Activated naive CD4-positive, alpha-beta T cell treated with anti-CD3 and anti-CD28 coated beads, Interleukin-2, amount 50 U/mL, for 72 hours (primary cell): Measurements from ENCODE around the gene MYMX. TPM values are rescaled to one million over a fixed set of nuclear protein-coding genes. Genes with fewer than 3 reads are reported as not detected.

Experiments
- ATAC-seq, 2 donors: fragments of 150-1000 bp; cut with Tn5 transposase; 2 replicates each; pipeline ENCODE4 v1.10.0; 2021; ENCODE audit warnings: mild to moderate bottlenecking in 2 of 2, moderate library complexity in 2 of 2
- DNase-seq, 2 donors: peaks; one replicate each; pipeline ENCODE4 v3.0.0; 2021 to 2022; ENCODE audit warnings: low spot score in 2 of 2
- H3K27ac Mint-ChIP-seq, 2 donors: one replicate each; pipeline ENCODE4 v1.8.0; 2022; ENCODE audit warnings: mild to moderate bottlenecking in 2 of 2, mixed read lengths in 2 of 2
- H3K36me3 Mint-ChIP-seq, 2 donors: one replicate each; pipeline ENCODE4 v1.8.0; 2022; ENCODE audit warnings: mixed read lengths in 2 of 2
- H3K9me3 Mint-ChIP-seq, 2 donors: one replicate each; pipeline ENCODE4 v1.8.0; 2022; ENCODE audit warnings: mixed read lengths in 2 of 2
- total RNA-seq, 2 donors: library from RNA; stranded (reverse); gene quantifications; one replicate each; pipeline ENCODE4 v1.2.3, GENCODE V29; 2022

MYMX gene
- total RNA-seq, 2 donors from 2014 or later, result not detected

DNA sequence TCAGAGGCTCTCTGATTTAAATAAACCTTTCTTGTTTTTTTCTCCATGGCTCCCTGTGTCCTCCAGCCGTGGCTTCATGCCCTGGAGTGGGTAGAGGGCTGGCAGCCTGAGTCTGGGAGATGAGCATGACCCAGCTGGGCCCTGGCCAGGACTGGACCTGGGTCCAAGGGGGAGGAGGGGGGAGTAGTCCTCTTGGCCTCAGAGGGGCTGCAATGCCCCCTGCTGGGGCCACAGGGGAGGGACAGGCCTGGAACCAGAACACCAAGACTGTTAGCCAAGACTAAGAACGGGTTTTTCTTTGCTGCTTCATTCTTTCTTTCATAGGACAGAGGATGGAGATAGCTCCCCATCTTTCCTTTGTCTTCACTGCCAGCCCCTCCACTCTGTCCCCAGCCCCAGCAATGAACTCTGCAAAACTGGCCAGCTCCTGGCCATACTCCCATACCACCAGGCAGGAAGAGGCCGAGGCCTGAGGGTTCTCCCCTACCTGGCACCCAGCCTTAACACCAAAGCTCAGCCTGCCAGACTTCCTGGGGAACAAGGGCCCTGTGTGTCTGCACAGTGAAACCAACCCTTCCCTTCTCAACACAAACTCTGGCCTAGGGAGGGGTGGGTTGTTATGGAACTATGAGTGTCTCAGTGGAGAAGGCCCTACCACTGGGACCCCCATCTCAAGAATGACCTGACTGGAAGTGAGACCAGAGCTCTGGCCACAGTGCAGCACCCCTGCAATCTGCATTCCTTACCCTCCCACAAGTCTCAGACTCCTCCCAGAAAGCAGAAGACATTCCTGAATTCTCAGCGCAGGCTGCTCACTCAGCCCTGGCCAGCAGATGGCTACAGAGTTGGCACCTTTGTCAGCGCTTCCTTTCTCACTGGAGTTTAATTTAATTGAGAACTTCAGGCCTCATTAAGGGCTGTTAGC lies 17.6 kb downstream of the MYMX start:
- Mint-ChIP-seq H3K9me3 (no peaks in the 10 kb centered on the region), H3K27ac (peak overlapping the region; percentile 22 to 59), H3K36me3 (peaks cover 6 to 11% of the 10 kb centered on the region in 2 donors)
- ATAC-seq (no peak), DNase-seq (no peak)

- no peak for ATAC-seq
- Mint-ChIP-seq H3K27ac (no peak overlapping the region), H3K9me3 (no peaks in the 10 kb centered on the region), H3K36me3 (peaks cover 4 to 11% of the 10 kb centered on the region in 2 donors)
- DNase-seq, result no peak
These were observed 18.5 kb downstream of the MYMX start for GRCh38 chr6:44235269-44235668.

GRCh38 chr6:44235891-44236516 lies 19.3 kb downstream of the MYMX start:
- ATAC-seq (no peak), DNase-seq (no peak)
- Mint-ChIP-seq H3K36me3 (peaks cover 4 to 5% of the 10 kb centered on the region in 2 donors), H3K27ac (no peak overlapping the region), H3K9me3 (no peaks in the 10 kb centered on the region)

GRCh38 chr6:44237021-44237812 lies 20.5 kb downstream of the MYMX start:
- H3K27ac Mint-ChIP-seq, result peak overlapping the region; percentile 89 to 97
- ATAC-seq (peak; percentile 85 to 89), DNase-seq (peak; percentile 59 to 90)
- no peaks in the 10 kb centered on the region for H3K9me3 Mint-ChIP-seq
- peaks cover 0 to under 1% of the 10 kb centered on the region in 2 donors for H3K36me3 Mint-ChIP-seq

DNA sequence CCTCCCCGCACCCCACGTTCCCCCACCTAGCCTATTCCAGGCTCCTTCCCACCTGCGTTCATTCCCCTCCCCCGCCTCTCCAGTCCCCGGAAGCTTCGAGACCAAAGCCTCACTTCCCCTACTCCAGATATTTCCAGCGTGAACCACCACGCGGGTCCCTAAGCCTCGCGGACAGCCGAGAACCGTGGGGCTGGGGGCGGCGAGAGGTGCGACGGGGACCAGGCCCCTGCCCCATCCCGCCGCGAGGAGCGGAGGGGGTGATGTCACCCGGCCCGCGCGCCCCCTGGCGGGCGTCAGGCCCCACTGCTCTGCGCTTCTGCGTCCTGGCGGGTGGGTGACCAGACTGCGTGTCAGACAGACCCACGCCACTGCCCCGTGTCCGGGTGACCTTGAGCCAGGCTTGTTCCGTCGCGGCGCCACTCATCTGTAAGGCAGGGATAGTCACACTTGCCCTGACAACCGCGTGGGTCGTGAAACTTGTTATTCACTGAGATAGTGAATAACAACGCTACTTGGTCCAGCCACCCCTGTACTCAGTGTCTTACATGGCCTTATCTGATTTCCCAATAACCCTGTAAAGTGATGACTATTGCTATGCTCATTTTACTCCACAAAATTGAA lies 21.2 kb downstream of the MYMX start:
- peak overlapping the region; percentile 89 to 97 for H3K27ac Mint-ChIP-seq
- no peaks in the 10 kb centered on the region for H3K36me3 Mint-ChIP-seq
- ATAC-seq, result peak; percentile 82 to 93

GRCh38 chr6:44238687-44239350 lies 22.1 kb downstream of the MYMX start:
- Mint-ChIP-seq H3K27ac (peak overlapping the region in 1 of 2 donors; percentile 89), H3K36me3 (no peaks in the 10 kb centered on the region), H3K9me3 (no peaks in the 10 kb centered on the region)
- no peak for ATAC-seq
- no peak for DNase-seq

More for the DNA sequence above, 21.2 kb downstream of the MYMX start:
- no peaks in the 10 kb centered on the region for H3K9me3 Mint-ChIP-seq
- peak; percentile 89 to 90 for DNase-seq

GRCh38 chr6:44243345-44243744 lies 26.6 kb downstream of the MYMX start:
- Mint-ChIP-seq H3K9me3 (no peaks in the 10 kb centered on the region), H3K27ac (peak overlapping the region in 1 of 2 donors; percentile 11), H3K36me3 (peaks cover 18 to 23% of the 10 kb centered on the region in 2 donors)
- ATAC-seq (no peak), DNase-seq (no peak)

DNA sequence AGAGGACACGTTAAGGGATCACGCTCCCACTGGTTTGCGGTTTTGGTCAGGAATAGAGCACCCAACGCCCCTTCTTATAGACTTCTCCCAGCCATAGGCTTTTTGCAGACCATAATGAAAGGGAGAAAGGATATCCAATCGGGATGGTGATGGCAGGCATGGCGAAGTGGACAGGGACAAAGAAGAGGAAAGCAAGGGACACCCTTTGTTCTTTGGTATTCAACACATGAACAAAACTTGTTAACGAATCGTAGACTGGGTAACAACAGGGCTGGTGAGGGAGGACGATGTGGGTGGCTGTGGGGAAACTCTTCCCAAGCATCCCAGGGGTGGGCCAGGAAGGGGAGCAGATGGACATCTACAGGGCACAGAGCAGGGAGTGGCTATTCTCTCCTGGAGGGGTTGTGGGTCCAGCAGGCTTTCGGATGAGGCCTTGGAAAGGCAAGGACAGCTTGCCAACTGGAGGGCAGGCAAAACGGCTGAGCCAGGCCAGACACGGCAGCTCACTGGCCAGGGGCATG lies 28.7 kb downstream of the MYMX start:
- Mint-ChIP-seq H3K27ac (peak overlapping the region; percentile 56 to 100), H3K9me3 (no peaks in the 10 kb centered on the region), H3K36me3 (peaks cover 39 to 44% of the 10 kb centered on the region in 2 donors)
- DNase-seq (no peak), ATAC-seq (no peak)

DNA sequence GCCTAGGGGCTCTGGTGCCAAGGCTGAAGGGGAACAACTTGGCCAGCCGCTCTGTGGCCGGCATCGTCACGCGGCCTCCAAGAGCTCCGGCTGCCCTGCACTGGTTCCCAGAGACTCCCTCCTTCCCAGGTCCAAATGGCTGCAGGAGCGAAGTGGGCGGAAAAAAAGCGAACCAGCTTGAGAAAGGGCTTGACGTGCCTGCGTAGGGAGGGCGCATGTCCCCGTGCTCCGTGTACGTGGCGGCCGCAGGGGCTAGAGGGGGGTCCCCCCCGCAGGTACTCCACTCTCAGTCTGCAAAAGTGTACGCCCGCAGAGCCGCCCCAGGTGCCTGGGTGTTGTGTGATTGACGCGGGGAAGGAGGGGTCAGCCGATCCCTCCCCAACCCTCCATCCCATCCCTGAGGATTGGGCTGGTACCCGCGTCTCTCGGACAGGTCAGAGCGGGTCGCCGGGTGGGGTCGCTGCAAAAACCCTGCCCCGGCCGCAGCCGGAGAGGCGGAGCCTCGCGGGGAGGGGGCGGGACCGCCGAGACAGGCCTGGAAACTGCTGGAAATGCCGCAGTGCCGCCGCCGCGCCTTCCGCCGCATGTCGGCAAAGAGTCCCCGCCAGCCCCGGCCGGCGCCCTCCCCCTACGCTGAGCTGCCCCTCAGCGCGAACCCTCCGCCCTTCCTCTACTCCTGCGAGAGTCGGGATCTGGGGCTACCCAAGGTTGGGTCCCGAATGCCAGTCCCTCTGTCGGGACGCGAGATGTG lies 29.4 kb downstream of the MYMX start:
- peak; percentile 88 to 93 for DNase-seq
- Mint-ChIP-seq H3K27ac (peak overlapping the region; percentile 100), H3K36me3 (peaks cover 45 to 51% of the 10 kb centered on the region in 2 donors), H3K9me3 (no peaks in the 10 kb centered on the region)
- peak; percentile 59 to 60 for ATAC-seq

DNA sequence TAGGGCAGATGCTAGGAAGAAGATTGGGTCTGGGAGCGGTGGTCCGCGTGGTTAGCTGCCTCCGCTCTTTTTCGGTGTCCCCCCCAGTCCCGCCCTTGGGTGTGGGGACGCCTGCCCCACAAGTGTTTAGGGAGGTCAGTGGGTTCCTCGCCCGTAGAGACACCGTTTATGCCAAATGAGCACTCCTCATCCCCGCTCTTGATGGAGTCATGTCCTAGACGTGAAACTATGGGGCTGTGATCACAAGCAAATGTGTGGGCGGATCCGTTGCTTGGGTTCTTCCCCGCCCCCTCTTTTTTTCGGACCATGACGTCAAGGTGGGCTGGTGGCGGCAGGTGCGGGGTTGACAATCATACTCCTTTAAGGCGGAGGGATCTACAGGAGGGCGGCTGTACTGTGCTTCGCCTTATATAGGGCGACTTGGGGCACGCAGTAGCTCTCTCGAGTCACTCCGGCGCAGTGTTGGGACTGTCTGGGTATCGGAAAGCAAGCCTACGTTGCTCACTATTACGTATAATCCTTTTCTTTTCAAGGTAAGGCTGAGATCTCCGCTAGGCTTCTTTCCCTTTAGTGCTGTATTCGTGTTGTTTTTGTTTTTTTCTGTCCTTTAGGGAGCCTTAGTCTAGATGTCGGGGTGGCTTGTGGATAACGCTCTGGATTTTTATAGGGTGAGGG lies 30.1 kb downstream of the MYMX start, which contains the start of gene HSP90AB1:
HSP90AB1 (plus strand) TSS at position 439 of the 675 bp plus-strand sequence. CDS start 1,529 bp downstream, outside the sequence.
- DNase-seq (peak; percentile 93 to 98), ATAC-seq (peak; percentile 72 to 81)
- Mint-ChIP-seq H3K9me3 (no peaks in the 10 kb centered on the region), H3K36me3 (peaks cover 52 to 58% of the 10 kb centered on the region in 2 donors), H3K27ac (peak within 1 kb of the TSS; percentile 100)

GRCh38 chr6:44247338-44248302 lies 30.9 kb downstream of the MYMX start:
- ATAC-seq, result peak; percentile 49 to 62
- peak overlapping the region; percentile 100 for H3K27ac Mint-ChIP-seq
- no peaks in the 10 kb centered on the region for H3K9me3 Mint-ChIP-seq
- H3K36me3 Mint-ChIP-seq, result peaks cover 57 to 61% of the 10 kb centered on the region in 2 donors
- peak; percentile 80 to 94 for DNase-seq

DNA sequence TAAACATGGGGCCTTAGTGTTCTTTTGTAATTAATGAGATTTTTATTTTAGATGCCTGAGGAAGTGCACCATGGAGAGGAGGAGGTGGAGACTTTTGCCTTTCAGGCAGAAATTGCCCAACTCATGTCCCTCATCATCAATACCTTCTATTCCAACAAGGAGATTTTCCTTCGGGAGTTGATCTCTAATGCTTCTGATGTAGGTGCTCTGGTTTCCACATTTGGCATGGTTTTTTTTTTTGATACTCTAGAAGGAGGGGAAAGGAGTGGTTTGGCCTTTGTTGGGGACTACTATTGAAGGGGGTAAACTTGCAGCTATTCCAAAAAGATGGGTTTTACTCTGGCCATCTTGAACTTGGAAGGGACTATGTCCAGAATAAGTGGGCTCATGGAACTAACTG lies 31.9 kb downstream of the MYMX start:
- H3K9me3 Mint-ChIP-seq, result no peaks in the 10 kb centered on the region
- H3K36me3 Mint-ChIP-seq, result peaks cover 66 to 71% of the 10 kb centered on the region in 2 donors
- ATAC-seq (no peak), DNase-seq (no peak)
- H3K27ac Mint-ChIP-seq, result peak overlapping the region; percentile 100

GRCh38 chr6:44249082-44249748 lies 32.5 kb downstream of the MYMX start:
- Mint-ChIP-seq H3K27ac (peak overlapping the region; percentile 100), H3K9me3 (no peaks in the 10 kb centered on the region), H3K36me3 (peaks cover 69 to 71% of the 10 kb centered on the region in 2 donors)
- ATAC-seq, result no peak
- no peak for DNase-seq
